KMS-11 (cell line): Measurements from ENCODE around the gene NEURL1.

Source experiments
- H2AFZ ChIP-seq: fragments of 200-600 bp; sonication (generic); 2 replicates; pipeline ENCODE4 v1.6.1; 2016; ENCODE audit warnings: antibody characterized with exemption, mixed run types, low read depth
- H3K27ac ChIP-seq: fragments of 200-600 bp; sonication (generic); 2 replicates; pipeline ENCODE4 v1.6.1; 2016; ENCODE audit warnings: mild to moderate bottlenecking, mixed run types
- H3K27me3 ChIP-seq: fragments of 200-600 bp; sonication (generic); 2 replicates; pipeline ENCODE4 v1.6.1; 2017; ENCODE audit warnings: mild to moderate bottlenecking, low read depth, mixed run types, moderate library complexity; ENCODE audit not compliant: insufficient read depth
- H3K36me3 ChIP-seq: fragments of 200-600 bp; sonication (generic); 2 replicates; pipeline ENCODE4 v1.6.1; 2017; ENCODE audit warnings: mild to moderate bottlenecking, mixed run types; ENCODE audit not compliant: insufficient read depth
- H3K4me1 ChIP-seq: fragments of 200-600 bp; sonication (generic); 2 replicates; pipeline ENCODE4 v1.6.1; 2016; ENCODE audit warnings: mild to moderate bottlenecking, low read depth, mixed run types; ENCODE audit not compliant: poor library complexity, severe bottlenecking
- H3K4me2 ChIP-seq: fragments of 200-600 bp; sonication (generic); 2 replicates; pipeline ENCODE4 v1.7.0; 2016; ENCODE audit warnings: mild to moderate bottlenecking, mixed run types
- H3K4me3 ChIP-seq: fragments of 200-600 bp; sonication (generic); IDR thresholded peaks from 2 replicates; pipeline ENCODE4 v1.6.1; 2017; ENCODE audit warnings: low read depth, low read length, mixed read lengths; ENCODE audit not compliant: insufficient read depth
- H3K79me2 ChIP-seq: fragments of 200-600 bp; sonication (generic); 2 replicates; pipeline ENCODE4 v1.6.1; 2016; ENCODE audit warnings: low read depth, mixed run types; ENCODE audit not compliant: insufficient read depth
- H3K9ac ChIP-seq: fragments of 200-600 bp; sonication (generic); 2 replicates; pipeline ENCODE4 v1.6.1; 2016; ENCODE audit warnings: mild to moderate bottlenecking, mixed run types
- H4K20me1 ChIP-seq: fragments of 200-600 bp; sonication (generic); 2 replicates; pipeline ENCODE4 v1.6.1; 2016; ENCODE audit warnings: mild to moderate bottlenecking, mixed run types; ENCODE audit not compliant: insufficient read depth
- CTCF ChIP-seq: fragments of 200-600 bp; sonication (generic); conservative IDR thresholded peaks from 2 replicates; pipeline ENCODE4 v1.6.1; 2017; ENCODE audit warnings: low read depth, mild to moderate bottlenecking, antibody characterized with exemption, low read length, moderate library complexity, mixed read lengths

NEURL1 gene

GRCh38 chr10:103583871-103584215 is 90.3 kb downstream of the NEURL1 start:
- Histone ChIP-seq H3K27me3 (no peaks in the 10 kb centered on the region), H3K4me3 (no peak overlapping the region), H3K4me1 (no peaks in the 10 kb centered on the region), H3K36me3 (no peaks in the 10 kb centered on the region), H3K27ac (no peak overlapping the region), H3K4me2 (no peak overlapping the region), H4K20me1 (no peaks in the 10 kb centered on the region), H2AFZ (no peak overlapping the region), H3K79me2 (no peaks in the 10 kb centered on the region), H3K9ac (no peak overlapping the region)
- no peak for TF ChIP-seq CTCF

GRCh38 chr10:103584216-103585010 is 90.9 kb downstream of the NEURL1 start:
- TF ChIP-seq CTCF = no peak
- H3K4me1 ChIP-seq = no peaks in the 10 kb centered on the region
- H4K20me1 ChIP-seq = no peaks in the 10 kb centered on the region
- H3K4me2 ChIP-seq = no peak overlapping the region
- no peaks in the 10 kb centered on the region for H3K27me3 ChIP-seq
- no peaks in the 10 kb centered on the region for H3K79me2 ChIP-seq
- H2AFZ ChIP-seq = no peak overlapping the region
- H3K9ac ChIP-seq = no peak overlapping the region
- H3K36me3 ChIP-seq = no peaks in the 10 kb centered on the region
- no peak overlapping the region for H3K4me3 ChIP-seq
- no peak overlapping the region for H3K27ac ChIP-seq

- H3K27ac ChIP-seq = no peak overlapping the region
Observed at GRCh38 chr10:103585011-103585405, 91.5 kb downstream of the NEURL1 start.

GRCh38 chr10:103587073-103587472 is 93.6 kb downstream of the NEURL1 start:
- H3K9ac ChIP-seq = no peak overlapping the region
- no peak overlapping the region for H2AFZ ChIP-seq
- H3K79me2 ChIP-seq = no peaks in the 10 kb centered on the region
- no peaks in the 10 kb centered on the region for H3K36me3 ChIP-seq
- no peaks in the 10 kb centered on the region for H3K4me1 ChIP-seq
- H4K20me1 ChIP-seq = no peaks in the 10 kb centered on the region
- TF ChIP-seq CTCF = no peak
- H3K4me2 ChIP-seq = no peak overlapping the region
- H3K4me3 ChIP-seq = no peak overlapping the region
- H3K27me3 ChIP-seq = no peaks in the 10 kb centered on the region
- no peak overlapping the region for H3K27ac ChIP-seq

More at GRCh38 chr10:103585011-103585405, 91.5 kb downstream of the NEURL1 start:
- Histone ChIP-seq H2AFZ (no peak overlapping the region), H4K20me1 (no peaks in the 10 kb centered on the region), H3K27me3 (no peaks in the 10 kb centered on the region), H3K36me3 (no peaks in the 10 kb centered on the region), H3K4me2 (no peak overlapping the region), H3K4me1 (no peaks in the 10 kb centered on the region), H3K4me3 (no peak overlapping the region), H3K9ac (no peak overlapping the region), H3K79me2 (no peaks in the 10 kb centered on the region)
- TF ChIP-seq CTCF = no peak
